SK-N-SH (cell line): ENCODE results near the gene CBLL2.

Experiments used
- EP300 ChIP-seq, 2 experiments: IDR thresholded peaks; 2 replicates each; pipeline versions ENCODE4 v1.4.0 to v1.6.1; 2012; ENCODE audit warnings: borderline replicate concordance in 1 of 2, low read depth in 1 of 2, low read length in 1 of 2
- RAD21 ChIP-seq: IDR thresholded peaks from 2 replicates; pipeline ENCODE4 v1.6.1; 2012; ENCODE audit warnings: mild to moderate bottlenecking, low read length
- TF ChIP-seq, protein P1 (sequence below): IDR thresholded peaks from 2 replicates; pipeline ENCODE4 v1.4.0; 2012; ENCODE audit warnings: low read depth
- TF ChIP-seq, protein P2 (sequence below): fragments of 200-600 bp; sonication (generic); IDR thresholded peaks from 2 replicates; pipeline ENCODE4 v1.6.1; 2017; ENCODE audit warnings: antibody characterized with exemption, mild to moderate bottlenecking, moderate library complexity

DNA sequence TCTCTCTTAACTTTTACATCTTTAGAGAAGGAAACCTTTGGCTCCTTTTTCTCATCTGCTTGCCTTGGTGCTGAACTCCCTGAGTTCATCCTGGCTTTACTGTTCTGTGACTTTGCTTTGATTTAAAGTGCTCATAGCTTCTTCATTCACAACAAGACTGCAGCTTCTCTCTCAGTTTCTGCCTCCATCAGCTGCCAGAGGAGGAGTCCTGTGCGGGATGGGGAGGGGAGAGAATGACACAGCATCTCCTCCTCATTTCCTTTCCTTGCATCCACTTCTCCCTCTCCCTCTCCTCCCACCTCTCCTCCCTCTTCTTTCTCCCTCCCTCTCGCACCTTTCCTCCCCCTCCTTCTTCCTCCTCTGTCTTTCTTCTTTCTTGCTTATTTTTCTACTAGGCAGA lies 42.0 kb downstream of the CBLL2 start:
- no peak for TF ChIP-seq EP300 (IDR thresholded peaks at IDR 0.05; ENCODE audit: borderline replicate concordance in 1 of 2, low read depth in 1 of 2, low read length in 1 of 2)
- TF ChIP-seq, protein P1, sequence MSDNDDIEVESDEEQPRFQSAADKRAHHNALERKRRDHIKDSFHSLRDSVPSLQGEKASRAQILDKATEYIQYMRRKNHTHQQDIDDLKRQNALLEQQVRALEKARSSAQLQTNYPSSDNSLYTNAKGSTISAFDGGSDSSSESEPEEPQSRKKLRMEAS: no peak
- TF ChIP-seq, protein P2, sequence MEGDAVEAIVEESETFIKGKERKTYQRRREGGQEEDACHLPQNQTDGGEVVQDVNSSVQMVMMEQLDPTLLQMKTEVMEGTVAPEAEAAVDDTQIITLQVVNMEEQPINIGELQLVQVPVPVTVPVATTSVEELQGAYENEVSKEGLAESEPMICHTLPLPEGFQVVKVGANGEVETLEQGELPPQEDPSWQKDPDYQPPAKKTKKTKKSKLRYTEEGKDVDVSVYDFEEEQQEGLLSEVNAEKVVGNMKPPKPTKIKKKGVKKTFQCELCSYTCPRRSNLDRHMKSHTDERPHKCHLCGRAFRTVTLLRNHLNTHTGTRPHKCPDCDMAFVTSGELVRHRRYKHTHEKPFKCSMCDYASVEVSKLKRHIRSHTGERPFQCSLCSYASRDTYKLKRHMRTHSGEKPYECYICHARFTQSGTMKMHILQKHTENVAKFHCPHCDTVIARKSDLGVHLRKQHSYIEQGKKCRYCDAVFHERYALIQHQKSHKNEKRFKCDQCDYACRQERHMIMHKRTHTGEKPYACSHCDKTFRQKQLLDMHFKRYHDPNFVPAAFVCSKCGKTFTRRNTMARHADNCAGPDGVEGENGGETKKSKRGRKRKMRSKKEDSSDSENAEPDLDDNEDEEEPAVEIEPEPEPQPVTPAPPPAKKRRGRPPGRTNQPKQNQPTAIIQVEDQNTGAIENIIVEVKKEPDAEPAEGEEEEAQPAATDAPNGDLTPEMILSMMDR: no peak
- no peak for TF ChIP-seq RAD21
